GM23338 (cell line): Measurements from ENCODE around the gene RABGAP1L. TPM values are rescaled to one million over a fixed set of nuclear protein-coding genes. Genes with fewer than 3 reads are reported as not detected.

Experiments used
- ATAC-seq: fragments of 200-7000 bp; cut with Tn5 transposase; 3 replicates; pipeline ENCODE4 v1.9.1; 2020
- DNase-seq: peaks from one replicate; pipeline ENCODE4 v3.0.0-alpha.2; 2015; ENCODE audit warnings: low spot score
- H2AFZ ChIP-seq: fragments of 200-600 bp; sonication (generic); 2 replicates; pipeline ENCODE4 v1.8.0; 2016; ENCODE audit warnings: antibody characterized with exemption, mild to moderate bottlenecking, moderate library complexity
- H3F3A ChIP-seq: fragments of 200-600 bp; sonication (generic); replicated peaks from 2 replicates; pipeline ENCODE4 v1.8.0; 2017; ENCODE audit warnings: antibody characterized with exemption, mixed run types, low read depth
- H3K27ac ChIP-seq: fragments of 200-600 bp; sonication (generic); 2 replicates; pipeline ENCODE4 v1.6.1; 2016; ENCODE audit warnings: low read depth
- H3K27me3 ChIP-seq: fragments of 200-600 bp; sonication (generic); 2 replicates; pipeline ENCODE4 v1.8.0; 2016; ENCODE audit warnings: mild to moderate bottlenecking, mixed run types, moderate library complexity; ENCODE audit not compliant: insufficient read depth
- H3K36me3 ChIP-seq: fragments of 200-600 bp; sonication (generic); 2 replicates; pipeline ENCODE4 v1.8.0; 2016; ENCODE audit warnings: mild to moderate bottlenecking; ENCODE audit not compliant: insufficient read depth
- H3K4me1 ChIP-seq: fragments of 200-600 bp; sonication (generic); 2 replicates; pipeline ENCODE4 v1.8.0; 2016; ENCODE audit warnings: mild to moderate bottlenecking, moderate library complexity; ENCODE audit not compliant: insufficient read depth
- H3K4me2 ChIP-seq: fragments of 200-600 bp; sonication (generic); 2 replicates; pipeline ENCODE4 v1.7.1; 2017; ENCODE audit warnings: mixed run types
- H3K4me3 ChIP-seq: fragments of 200-600 bp; sonication (generic); 2 replicates; pipeline ENCODE4 v1.6.1; 2016; ENCODE audit warnings: mixed run types
- H3K79me2 ChIP-seq: fragments of 200-600 bp; sonication (generic); replicated peaks from 2 replicates; pipeline ENCODE4 v1.8.0; 2017; ENCODE audit warnings: mild to moderate bottlenecking; ENCODE audit not compliant: insufficient read depth
- H3K9me2 ChIP-seq: fragments of 200-600 bp; sonication (generic); 2 replicates; pipeline ENCODE4 v1.8.0; 2017; ENCODE audit not compliant: insufficient read depth
- H4K20me1 ChIP-seq: fragments of 200-600 bp; sonication (generic); replicated peaks from 2 replicates; pipeline ENCODE4 v1.8.0; 2017; ENCODE audit warnings: mild to moderate bottlenecking; ENCODE audit not compliant: insufficient read depth
- H3K27ac Mint-ChIP-seq: 2 replicates; pipeline ENCODE4 v1.8.0; 2020; ENCODE audit warnings: inconsistent platforms, mild to moderate bottlenecking, moderate library complexity, mixed read lengths
- H3K27me3 Mint-ChIP-seq: 3 replicates; pipeline ENCODE4 v1.8.0; 2022; ENCODE audit warnings: low read depth, mild to moderate bottlenecking, moderate library complexity, mixed read lengths, inconsistent platforms; ENCODE audit not compliant: insufficient read depth, poor library complexity
- H3K36me3 Mint-ChIP-seq: 3 replicates; pipeline ENCODE4 v1.8.0; 2021; ENCODE audit warnings: low read depth, mild to moderate bottlenecking, inconsistent platforms, moderate library complexity, mixed read lengths
- H3K4me1 Mint-ChIP-seq: 3 replicates; pipeline ENCODE4 v1.8.0; 2020; ENCODE audit warnings: mild to moderate bottlenecking, inconsistent platforms, mixed read lengths
- H3K4me3 Mint-ChIP-seq: 3 replicates; pipeline ENCODE4 v1.8.0; 2021; ENCODE audit warnings: moderate library complexity, mild to moderate bottlenecking, inconsistent platforms, mixed read lengths
- H3K9me3 Mint-ChIP-seq: 3 replicates; pipeline ENCODE4 v1.8.0; 2020; ENCODE audit warnings: moderate library complexity, mild to moderate bottlenecking, inconsistent platforms, mixed read lengths
- CREB1 ChIP-seq: fragments of 250-450 bp; sonication (Bioruptor Pico); IDR thresholded peaks from 2 replicates; pipeline ENCODE4 v1.5.0; 2020; ENCODE audit warnings: low read depth, mild to moderate bottlenecking, moderate library complexity
- EZH2 ChIP-seq: fragments of 200-600 bp; sonication (generic); IDR thresholded peaks from one replicate; pipeline ENCODE4 v1.8.0; 2017; ENCODE audit warnings: antibody characterized with exemption, mild to moderate bottlenecking, low read depth; ENCODE audit not compliant: unreplicated experiment
- EZH2phosphoT487 ChIP-seq: fragments of 200-600 bp; sonication (generic); IDR thresholded peaks from one replicate; pipeline ENCODE4 v1.8.1; 2018; ENCODE audit warnings: antibody characterized with exemption; ENCODE audit not compliant: unreplicated experiment
- JUNB ChIP-seq: IDR thresholded peaks from one replicate; pipeline ENCODE4 v1.6.1; 2016; ENCODE audit warnings: antibody characterized with exemption; ENCODE audit not compliant: unreplicated experiment
- NANOG ChIP-seq: IDR thresholded peaks from 2 replicates; pipeline ENCODE4 v1.6.1; 2016; ENCODE audit warnings: antibody characterized with exemption, borderline replicate concordance
- POLR2AphosphoS5 ChIP-seq: IDR thresholded peaks from 2 replicates; pipeline ENCODE4 v1.6.1; 2016; ENCODE audit warnings: antibody characterized with exemption, low read depth
- STAT1 ChIP-seq: IDR thresholded peaks from one replicate; pipeline ENCODE4 v1.6.1; 2016; ENCODE audit warnings: antibody characterized with exemption; ENCODE audit not compliant: unreplicated experiment
- ZNF114 ChIP-seq: fragments of 250-450 bp; sonication (Bioruptor Pico); IDR thresholded peaks from 2 replicates; pipeline ENCODE4 v1.5.0; 2020; ENCODE audit warnings: mild to moderate bottlenecking, moderate library complexity
- ZNF331 ChIP-seq: fragments of 250-450 bp; sonication (Bioruptor Pico); IDR thresholded peaks from 2 replicates; pipeline ENCODE4 v1.5.0; 2020; ENCODE audit warnings: low read depth, mild to moderate bottlenecking, moderate library complexity
- polyA plus RNA-seq: library from polyadenylated mRNA; unstranded; fragments of >200 nt; fragmentation: Nextera tagmentation; extraction: Ambion mirVana; gene quantifications from 2 replicates; pipeline ENCODE4 v1.2.1, GENCODE V29; 2016
- total RNA-seq: library from RNA; depleted of rRNA; stranded (reverse); fragments of >200 nt; shearing (Covaris generic); gene quantifications from 2 replicates; pipeline ENCODE4 v1.2.3, GENCODE V29; 2014
- TF ChIP-seq, protein P1 (sequence below): fragments of 250-450 bp; sonication (Bioruptor Pico); IDR thresholded peaks from 2 replicates; pipeline ENCODE4 v1.5.0; 2020; ENCODE audit warnings: mild to moderate bottlenecking, moderate library complexity
- TF ChIP-seq, protein P2 (sequence below): IDR thresholded peaks from 2 replicates; pipeline ENCODE4 v1.6.1; 2016; ENCODE audit warnings: antibody characterized with exemption
- TF ChIP-seq, protein P3 (sequence below), 2 experiments: fragments of 200-600 bp in 1 of 2; sonication (generic) in 1 of 2; conservative IDR thresholded peaks; 2 replicates each; pipeline versions ENCODE4 v1.5.1 to v1.6.1; 2016 to 2017; ENCODE audit warnings: antibody characterized with exemption in 2 of 2, low read depth in 2 of 2, mild to moderate bottlenecking in 2 of 2, moderate library complexity in 1 of 2
- TF ChIP-seq, protein P4 (sequence below): IDR thresholded peaks from one replicate; pipeline ENCODE4 v1.6.1; 2018; ENCODE audit warnings: antibody characterized with exemption; ENCODE audit not compliant: unreplicated experiment

The RABGAP1L gene
- total and polyA plus RNA-seq, 2 experiments from 2014 or later, result 83.2 to 136 TPM

DNA sequence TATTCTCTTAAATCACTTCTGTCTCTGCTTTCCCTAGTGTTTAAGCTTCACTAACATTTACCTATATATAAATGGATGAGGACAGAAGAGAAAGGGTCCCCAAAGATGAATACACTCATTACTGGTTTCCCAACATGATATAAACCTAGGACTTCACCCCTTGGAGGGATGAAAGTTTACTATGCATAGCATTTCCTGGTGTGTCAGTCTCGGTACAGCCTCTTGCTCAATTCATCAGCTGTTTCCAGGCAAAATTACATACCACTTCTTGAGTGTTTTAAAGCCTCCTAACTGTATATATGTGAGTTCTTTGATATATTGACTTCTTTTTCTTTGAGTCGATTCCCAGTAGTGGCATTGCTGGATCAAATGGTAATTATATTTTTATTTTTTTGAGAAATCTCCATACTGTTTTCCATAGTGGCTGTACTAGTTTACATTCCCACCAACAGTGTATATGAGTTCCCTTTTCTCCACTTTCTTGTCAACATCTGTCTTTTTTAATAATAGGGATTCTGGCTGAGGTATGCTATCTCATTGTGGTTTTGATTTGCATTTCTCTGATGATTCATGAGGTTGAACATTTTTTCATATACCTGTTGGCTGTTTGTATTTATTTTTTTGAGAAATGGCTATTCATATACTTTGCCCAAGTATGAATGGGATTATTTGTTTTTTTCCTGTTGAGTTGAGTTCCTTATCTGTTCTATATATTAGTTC is 581.1 kb downstream of the RABGAP1L start:
- Histone ChIP-seq H3K4me2 (no peak overlapping the region), H3K27ac (no peak overlapping the region), H3K27me3 (no peaks in the 10 kb centered on the region), H3K79me2 (no peaks in the 10 kb centered on the region), H3K36me3 (no peaks in the 10 kb centered on the region), H3K4me3 (no peak overlapping the region), H3K4me1 (no peaks in the 10 kb centered on the region), H3F3A (no peaks in the 10 kb centered on the region), H4K20me1 (no peaks in the 10 kb centered on the region), H3K9me2 (peaks cover 7% of the 10 kb centered on the region; the same call in 1 of the 2 replicates), H2AFZ (no peak overlapping the region)
- no peak overlapping the region for H3K4me3 Mint-ChIP-seq
- no peak overlapping the region for H3K27ac Mint-ChIP-seq
- ATAC-seq (no peak), DNase-seq (no peak)
- peaks cover 7% of the 10 kb centered on the region; the same call in 1 of the 3 replicates for H3K9me3 Mint-ChIP-seq
- TF ChIP-seq CREB1 (CRISPR knock-in tag), result no peak
- no peak for TF ChIP-seq ZNF114 (CRISPR knock-in tag)
- TF ChIP-seq NANOG, result no peak
- no peak for TF ChIP-seq JUNB
- TF ChIP-seq, protein P1, sequence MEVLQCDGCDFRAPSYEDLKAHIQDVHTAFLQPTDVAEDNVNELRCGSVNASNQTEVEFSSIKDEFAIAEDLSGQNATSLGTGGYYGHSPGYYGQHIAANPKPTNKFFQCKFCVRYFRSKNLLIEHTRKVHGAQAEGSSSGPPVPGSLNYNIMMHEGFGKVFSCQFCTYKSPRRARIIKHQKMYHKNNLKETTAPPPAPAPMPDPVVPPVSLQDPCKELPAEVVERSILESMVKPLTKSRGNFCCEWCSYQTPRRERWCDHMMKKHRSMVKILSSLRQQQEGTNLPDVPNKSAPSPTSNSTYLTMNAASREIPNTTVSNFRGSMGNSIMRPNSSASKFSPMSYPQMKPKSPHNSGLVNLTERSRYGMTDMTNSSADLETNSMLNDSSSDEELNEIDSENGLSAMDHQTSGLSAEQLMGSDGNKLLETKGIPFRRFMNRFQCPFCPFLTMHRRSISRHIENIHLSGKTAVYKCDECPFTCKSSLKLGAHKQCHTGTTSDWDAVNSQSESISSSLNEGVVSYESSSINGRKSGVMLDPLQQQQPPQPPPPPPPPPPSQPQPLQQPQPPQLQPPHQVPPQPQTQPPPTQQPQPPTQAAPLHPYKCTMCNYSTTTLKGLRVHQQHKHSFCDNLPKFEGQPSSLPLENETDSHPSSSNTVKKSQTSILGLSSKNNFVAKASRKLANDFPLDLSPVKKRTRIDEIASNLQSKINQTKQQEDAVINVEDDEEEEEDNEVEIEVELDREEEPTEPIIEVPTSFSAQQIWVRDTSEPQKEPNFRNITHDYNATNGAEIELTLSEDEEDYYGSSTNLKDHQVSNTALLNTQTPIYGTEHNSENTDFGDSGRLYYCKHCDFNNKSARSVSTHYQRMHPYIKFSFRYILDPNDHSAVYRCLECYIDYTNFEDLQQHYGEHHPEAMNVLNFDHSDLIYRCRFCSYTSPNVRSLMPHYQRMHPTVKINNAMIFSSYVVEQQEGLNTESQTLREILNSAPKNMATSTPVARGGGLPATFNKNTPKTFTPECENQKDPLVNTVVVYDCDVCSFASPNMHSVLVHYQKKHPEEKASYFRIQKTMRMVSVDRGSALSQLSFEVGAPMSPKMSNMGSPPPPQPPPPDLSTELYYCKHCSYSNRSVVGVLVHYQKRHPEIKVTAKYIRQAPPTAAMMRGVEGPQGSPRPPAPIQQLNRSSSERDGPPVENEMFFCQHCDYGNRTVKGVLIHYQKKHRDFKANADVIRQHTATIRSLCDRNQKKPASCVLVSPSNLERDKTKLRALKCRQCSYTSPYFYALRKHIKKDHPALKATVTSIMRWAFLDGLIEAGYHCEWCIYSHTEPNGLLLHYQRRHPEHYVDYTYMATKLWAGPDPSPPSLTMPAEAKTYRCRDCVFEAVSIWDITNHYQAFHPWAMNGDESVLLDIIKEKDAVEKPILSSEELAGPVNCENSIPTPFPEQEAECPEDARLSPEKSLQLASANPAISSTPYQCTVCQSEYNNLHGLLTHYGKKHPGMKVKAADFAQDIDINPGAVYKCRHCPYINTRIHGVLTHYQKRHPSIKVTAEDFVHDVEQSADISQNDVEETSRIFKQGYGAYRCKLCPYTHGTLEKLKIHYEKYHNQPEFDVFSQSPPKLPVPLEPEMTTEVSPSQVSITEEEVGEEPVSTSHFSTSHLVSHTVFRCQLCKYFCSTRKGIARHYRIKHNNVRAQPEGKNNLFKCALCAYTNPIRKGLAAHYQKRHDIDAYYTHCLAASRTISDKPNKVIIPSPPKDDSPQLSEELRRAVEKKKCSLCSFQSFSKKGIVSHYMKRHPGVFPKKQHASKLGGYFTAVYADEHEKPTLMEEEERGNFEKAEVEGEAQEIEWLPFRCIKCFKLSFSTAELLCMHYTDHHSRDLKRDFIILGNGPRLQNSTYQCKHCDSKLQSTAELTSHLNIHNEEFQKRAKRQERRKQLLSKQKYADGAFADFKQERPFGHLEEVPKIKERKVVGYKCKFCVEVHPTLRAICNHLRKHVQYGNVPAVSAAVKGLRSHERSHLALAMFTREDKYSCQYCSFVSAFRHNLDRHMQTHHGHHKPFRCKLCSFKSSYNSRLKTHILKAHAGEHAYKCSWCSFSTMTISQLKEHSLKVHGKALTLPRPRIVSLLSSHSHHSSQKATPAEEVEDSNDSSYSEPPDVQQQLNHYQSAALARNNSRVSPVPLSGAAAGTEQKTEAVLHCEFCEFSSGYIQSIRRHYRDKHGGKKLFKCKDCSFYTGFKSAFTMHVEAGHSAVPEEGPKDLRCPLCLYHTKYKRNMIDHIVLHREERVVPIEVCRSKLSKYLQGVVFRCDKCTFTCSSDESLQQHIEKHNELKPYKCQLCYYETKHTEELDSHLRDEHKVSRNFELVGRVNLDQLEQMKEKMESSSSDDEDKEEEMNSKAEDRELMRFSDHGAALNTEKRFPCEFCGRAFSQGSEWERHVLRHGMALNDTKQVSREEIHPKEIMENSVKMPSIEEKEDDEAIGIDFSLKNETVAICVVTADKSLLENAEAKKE (CRISPR knock-in tag), result no peak
- TF ChIP-seq EZH2, result no peak
- TF ChIP-seq ZNF331, result no peak
- TF ChIP-seq, protein P2, sequence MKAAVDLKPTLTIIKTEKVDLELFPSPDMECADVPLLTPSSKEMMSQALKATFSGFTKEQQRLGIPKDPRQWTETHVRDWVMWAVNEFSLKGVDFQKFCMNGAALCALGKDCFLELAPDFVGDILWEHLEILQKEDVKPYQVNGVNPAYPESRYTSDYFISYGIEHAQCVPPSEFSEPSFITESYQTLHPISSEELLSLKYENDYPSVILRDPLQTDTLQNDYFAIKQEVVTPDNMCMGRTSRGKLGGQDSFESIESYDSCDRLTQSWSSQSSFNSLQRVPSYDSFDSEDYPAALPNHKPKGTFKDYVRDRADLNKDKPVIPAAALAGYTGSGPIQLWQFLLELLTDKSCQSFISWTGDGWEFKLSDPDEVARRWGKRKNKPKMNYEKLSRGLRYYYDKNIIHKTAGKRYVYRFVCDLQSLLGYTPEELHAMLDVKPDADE, result no peak
- TF ChIP-seq EZH2phosphoT487, result no peak
- TF ChIP-seq, protein P3, sequence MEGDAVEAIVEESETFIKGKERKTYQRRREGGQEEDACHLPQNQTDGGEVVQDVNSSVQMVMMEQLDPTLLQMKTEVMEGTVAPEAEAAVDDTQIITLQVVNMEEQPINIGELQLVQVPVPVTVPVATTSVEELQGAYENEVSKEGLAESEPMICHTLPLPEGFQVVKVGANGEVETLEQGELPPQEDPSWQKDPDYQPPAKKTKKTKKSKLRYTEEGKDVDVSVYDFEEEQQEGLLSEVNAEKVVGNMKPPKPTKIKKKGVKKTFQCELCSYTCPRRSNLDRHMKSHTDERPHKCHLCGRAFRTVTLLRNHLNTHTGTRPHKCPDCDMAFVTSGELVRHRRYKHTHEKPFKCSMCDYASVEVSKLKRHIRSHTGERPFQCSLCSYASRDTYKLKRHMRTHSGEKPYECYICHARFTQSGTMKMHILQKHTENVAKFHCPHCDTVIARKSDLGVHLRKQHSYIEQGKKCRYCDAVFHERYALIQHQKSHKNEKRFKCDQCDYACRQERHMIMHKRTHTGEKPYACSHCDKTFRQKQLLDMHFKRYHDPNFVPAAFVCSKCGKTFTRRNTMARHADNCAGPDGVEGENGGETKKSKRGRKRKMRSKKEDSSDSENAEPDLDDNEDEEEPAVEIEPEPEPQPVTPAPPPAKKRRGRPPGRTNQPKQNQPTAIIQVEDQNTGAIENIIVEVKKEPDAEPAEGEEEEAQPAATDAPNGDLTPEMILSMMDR (conservative IDR thresholded peaks at IDR 0.05; ENCODE audit: low read depth in 2 of 2), result no peak
- no peak for TF ChIP-seq POLR2AphosphoS5
- TF ChIP-seq, protein P4, sequence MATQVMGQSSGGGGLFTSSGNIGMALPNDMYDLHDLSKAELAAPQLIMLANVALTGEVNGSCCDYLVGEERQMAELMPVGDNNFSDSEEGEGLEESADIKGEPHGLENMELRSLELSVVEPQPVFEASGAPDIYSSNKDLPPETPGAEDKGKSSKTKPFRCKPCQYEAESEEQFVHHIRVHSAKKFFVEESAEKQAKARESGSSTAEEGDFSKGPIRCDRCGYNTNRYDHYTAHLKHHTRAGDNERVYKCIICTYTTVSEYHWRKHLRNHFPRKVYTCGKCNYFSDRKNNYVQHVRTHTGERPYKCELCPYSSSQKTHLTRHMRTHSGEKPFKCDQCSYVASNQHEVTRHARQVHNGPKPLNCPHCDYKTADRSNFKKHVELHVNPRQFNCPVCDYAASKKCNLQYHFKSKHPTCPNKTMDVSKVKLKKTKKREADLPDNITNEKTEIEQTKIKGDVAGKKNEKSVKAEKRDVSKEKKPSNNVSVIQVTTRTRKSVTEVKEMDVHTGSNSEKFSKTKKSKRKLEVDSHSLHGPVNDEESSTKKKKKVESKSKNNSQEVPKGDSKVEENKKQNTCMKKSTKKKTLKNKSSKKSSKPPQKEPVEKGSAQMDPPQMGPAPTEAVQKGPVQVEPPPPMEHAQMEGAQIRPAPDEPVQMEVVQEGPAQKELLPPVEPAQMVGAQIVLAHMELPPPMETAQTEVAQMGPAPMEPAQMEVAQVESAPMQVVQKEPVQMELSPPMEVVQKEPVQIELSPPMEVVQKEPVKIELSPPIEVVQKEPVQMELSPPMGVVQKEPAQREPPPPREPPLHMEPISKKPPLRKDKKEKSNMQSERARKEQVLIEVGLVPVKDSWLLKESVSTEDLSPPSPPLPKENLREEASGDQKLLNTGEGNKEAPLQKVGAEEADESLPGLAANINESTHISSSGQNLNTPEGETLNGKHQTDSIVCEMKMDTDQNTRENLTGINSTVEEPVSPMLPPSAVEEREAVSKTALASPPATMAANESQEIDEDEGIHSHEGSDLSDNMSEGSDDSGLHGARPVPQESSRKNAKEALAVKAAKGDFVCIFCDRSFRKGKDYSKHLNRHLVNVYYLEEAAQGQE, result no peak
- no peak for TF ChIP-seq STAT1
- peaks cover 15% of the 10 kb centered on the region; the same call in 1 of the 3 replicates for H3K36me3 Mint-ChIP-seq
- H3K27me3 Mint-ChIP-seq, result no peaks in the 10 kb centered on the region
- peaks cover 6% of the 10 kb centered on the region; the same call in 2 of the 3 replicates for H3K4me1 Mint-ChIP-seq
